DND-41 (cell line): ENCODE results near the gene RCAN2.

ENCODE experiments used
- ATAC-seq: fragments of 200-7000 bp; cut with Tn5 transposase; 3 replicates; pipeline ENCODE4 v1.9.1; 2021; ENCODE audit warnings: low read depth; ENCODE audit not compliant: insufficient read depth
- DNase-seq: peaks from one replicate; pipeline ENCODE4 v3.0.0-alpha.2; 2020
- H2AFZ ChIP-seq: 2 replicates; pipeline ENCODE4 v1.6.0; 2012; ENCODE audit warnings: low read depth, low read length
- H3K27ac ChIP-seq: 2 replicates; pipeline ENCODE4 v1.5.1; 2012; ENCODE audit warnings: low read length, inconsistent platforms
- H3K27me3 ChIP-seq: fragments of 200-600 bp; sonication (generic); 2 replicates; pipeline ENCODE4 v1.6.0; 2012; ENCODE audit warnings: low read length, mild to moderate bottlenecking, inconsistent platforms; ENCODE audit not compliant: insufficient read depth, poor library complexity
- H3K36me3 ChIP-seq: 2 replicates; pipeline ENCODE4 v1.5.1; 2012; ENCODE audit warnings: low read length, inconsistent platforms; ENCODE audit not compliant: insufficient read depth
- H3K4me1 ChIP-seq: 2 replicates; pipeline ENCODE4 v1.5.1; 2012; ENCODE audit warnings: mild to moderate bottlenecking, low read length; ENCODE audit not compliant: insufficient read depth
- H3K4me2 ChIP-seq: 2 replicates; pipeline ENCODE4 v1.6.0; 2012; ENCODE audit warnings: mild to moderate bottlenecking, moderate library complexity, low read length, inconsistent platforms; ENCODE audit not compliant: insufficient read depth
- H3K4me3 ChIP-seq, 2 experiments: fragments of 200-600 bp in 1 of 2; shearing (Covaris generic) in 1 of 2; 2 replicates each; pipeline ENCODE4 v1.5.1; 2012 to 2016; ENCODE audit warnings: inconsistent platforms in 2 of 2, low read length in 2 of 2, mild to moderate bottlenecking in 2 of 2, low read depth in 1 of 2, moderate library complexity in 1 of 2
- H3K79me2 ChIP-seq: 2 replicates; pipeline ENCODE4 v1.6.0; 2012; ENCODE audit warnings: low read length, inconsistent platforms; ENCODE audit not compliant: insufficient read depth
- H3K9ac ChIP-seq: 2 replicates; pipeline ENCODE4 v1.6.0; 2012; ENCODE audit warnings: low read depth, mild to moderate bottlenecking, inconsistent platforms, low read length, moderate library complexity
- H3K9me3 ChIP-seq: 2 replicates; pipeline ENCODE4 v1.5.1; 2012; ENCODE audit warnings: low read length, moderate library complexity, mild to moderate bottlenecking, inconsistent platforms; ENCODE audit not compliant: insufficient read depth, severe bottlenecking
- H4K20me1 ChIP-seq: 2 replicates; pipeline ENCODE4 v1.6.0; 2012; ENCODE audit warnings: low read length; ENCODE audit not compliant: insufficient read depth
- CTCF ChIP-seq: IDR thresholded peaks from 2 replicates; pipeline ENCODE4 v1.5.1; 2012; ENCODE audit warnings: borderline replicate concordance, low read length, moderate library complexity, mild to moderate bottlenecking; ENCODE audit not compliant: poor library complexity, severe bottlenecking; ENCODE audit errors: extremely low read depth
- EZH2 ChIP-seq: IDR thresholded peaks from 3 replicates; pipeline ENCODE4 v1.6.1; 2012; ENCODE audit warnings: borderline replicate concordance, low read depth, mild to moderate bottlenecking, moderate library complexity, low read length, inconsistent platforms; ENCODE audit not compliant: severe bottlenecking

Gene RCAN2

GRCh38 chr6:46491201-46491627, at the start of gene RCAN2:
TSS of gene RCAN2 (minus strand) at chr6:46491449.
- no peak for ATAC-seq
- TF ChIP-seq EZH2 (no peak), CTCF (no peak)
- Histone ChIP-seq H3K27ac (no peak within 1 kb of the TSS), H4K20me1 (no peaks in the 10 kb centered on the region), H3K36me3 (no peaks in the 10 kb centered on the region), H3K27me3 (no peaks in the 10 kb centered on the region), H3K4me1 (no peaks in the 10 kb centered on the region), H3K4me3 (no peak within 1 kb of the TSS), H3K4me2 (no peak within 1 kb of the TSS), H3K9me3 (no peaks in the 10 kb centered on the region), H3K79me2 (no peaks in the 10 kb centered on the region), H2AFZ (no peak within 1 kb of the TSS), H3K9ac (no peak within 1 kb of the TSS)
- DNase-seq = no peak

- Histone ChIP-seq H3K79me2 (no peaks in the 10 kb centered on the region), H2AFZ (no peak overlapping the region), H3K4me3 (no peak overlapping the region), H3K27me3 (no peaks in the 10 kb centered on the region), H4K20me1 (no peaks in the 10 kb centered on the region), H3K4me2 (no peak overlapping the region), H3K9me3 (no peaks in the 10 kb centered on the region), H3K36me3 (no peaks in the 10 kb centered on the region), H3K27ac (no peak overlapping the region), H3K9ac (no peak overlapping the region), H3K4me1 (no peaks in the 10 kb centered on the region)
- no peak for DNase-seq
- TF ChIP-seq CTCF (no peak), EZH2 (no peak)
- ATAC-seq = no peak
Measured at GRCh38 chr6:46539866-46540265, 48.6 kb upstream of the RCAN2 start.

- no peaks in the 10 kb centered on the region for H3K36me3 ChIP-seq
- no peak overlapping the region for H3K27ac ChIP-seq
- no peak overlapping the region for H3K4me2 ChIP-seq
- no peak for TF ChIP-seq CTCF
- no peak for TF ChIP-seq EZH2
- no peaks in the 10 kb centered on the region for H3K4me1 ChIP-seq
- DNase-seq (no peak), ATAC-seq (no peak)
- H3K9me3 ChIP-seq = no peaks in the 10 kb centered on the region
- no peak overlapping the region for H3K9ac ChIP-seq
- no peak overlapping the region for H3K4me3 ChIP-seq
- no peaks in the 10 kb centered on the region for H3K27me3 ChIP-seq
- H2AFZ ChIP-seq = no peak overlapping the region
- no peaks in the 10 kb centered on the region for H4K20me1 ChIP-seq
- H3K79me2 ChIP-seq = no peaks in the 10 kb centered on the region
Measured at GRCh38 chr6:46538800-46539480, 47.7 kb upstream of the RCAN2 start.

GRCh38 chr6:46530896-46531295, 39.6 kb upstream of the RCAN2 start:
- no peak overlapping the region for H2AFZ ChIP-seq
- ATAC-seq = no peak
- DNase-seq = no peak
- H3K27ac ChIP-seq = no peak overlapping the region
- no peak overlapping the region for H3K4me2 ChIP-seq
- TF ChIP-seq CTCF (no peak), EZH2 (no peak)
- H3K9ac ChIP-seq = no peak overlapping the region
- H3K36me3 ChIP-seq = no peaks in the 10 kb centered on the region
- H3K79me2 ChIP-seq = no peaks in the 10 kb centered on the region
- no peaks in the 10 kb centered on the region for H4K20me1 ChIP-seq
- H3K4me3 ChIP-seq = no peak overlapping the region
- no peaks in the 10 kb centered on the region for H3K4me1 ChIP-seq
- H3K9me3 ChIP-seq = no peaks in the 10 kb centered on the region
- H3K27me3 ChIP-seq = peaks cover 7% of the 10 kb centered on the region
